Progenitor cell of endocrine pancreas (in vitro differentiated cells): ENCODE results near the gene SLX4IP. TPM values are rescaled to one million over a fixed set of nuclear protein-coding genes. Genes with fewer than 3 reads are reported as not detected.

Experiments used
- DNase-seq: peaks from one replicate; pipeline ENCODE4 v3.0.0; 2021; ENCODE audit warnings: low spot score; ENCODE audit not compliant: unreplicated experiment
- H3K27ac Mint-ChIP-seq: 2 replicates; pipeline ENCODE4 v1.8.0; 2021; ENCODE audit warnings: mild to moderate bottlenecking, moderate library complexity, mixed read lengths
- H3K27me3 Mint-ChIP-seq: 2 replicates; pipeline ENCODE4 v1.8.0; 2021; ENCODE audit warnings: mixed read lengths
- H3K36me3 Mint-ChIP-seq: 2 replicates; pipeline ENCODE4 v1.8.0; 2022; ENCODE audit warnings: mixed read lengths; ENCODE audit not compliant: insufficient read depth
- H3K4me1 Mint-ChIP-seq: 2 replicates; pipeline ENCODE4 v1.8.0; 2021; ENCODE audit warnings: low read depth, mixed read lengths
- H3K4me3 Mint-ChIP-seq: 2 replicates; pipeline ENCODE4 v1.8.0; 2021; ENCODE audit warnings: low read depth, mild to moderate bottlenecking, moderate library complexity, mixed read lengths
- H3K9me3 Mint-ChIP-seq: 2 replicates; pipeline ENCODE4 v1.8.0; 2021; ENCODE audit warnings: low read depth, mixed read lengths
- CTCF ChIP-seq: fragments of 200-600 bp; sonication (generic); IDR thresholded peaks from one replicate; pipeline ENCODE4 v1.5.0; 2021; ENCODE audit warnings: antibody characterized with exemption, mild to moderate bottlenecking; ENCODE audit not compliant: unreplicated experiment
- total RNA-seq: library from RNA; stranded (reverse); gene quantifications from 2 replicates; pipeline ENCODE4 v1.2.1, GENCODE V29; 2021

SLX4IP gene
- total RNA-seq, 1 donor from 2014 or later, result 12.0 TPM

DNA sequence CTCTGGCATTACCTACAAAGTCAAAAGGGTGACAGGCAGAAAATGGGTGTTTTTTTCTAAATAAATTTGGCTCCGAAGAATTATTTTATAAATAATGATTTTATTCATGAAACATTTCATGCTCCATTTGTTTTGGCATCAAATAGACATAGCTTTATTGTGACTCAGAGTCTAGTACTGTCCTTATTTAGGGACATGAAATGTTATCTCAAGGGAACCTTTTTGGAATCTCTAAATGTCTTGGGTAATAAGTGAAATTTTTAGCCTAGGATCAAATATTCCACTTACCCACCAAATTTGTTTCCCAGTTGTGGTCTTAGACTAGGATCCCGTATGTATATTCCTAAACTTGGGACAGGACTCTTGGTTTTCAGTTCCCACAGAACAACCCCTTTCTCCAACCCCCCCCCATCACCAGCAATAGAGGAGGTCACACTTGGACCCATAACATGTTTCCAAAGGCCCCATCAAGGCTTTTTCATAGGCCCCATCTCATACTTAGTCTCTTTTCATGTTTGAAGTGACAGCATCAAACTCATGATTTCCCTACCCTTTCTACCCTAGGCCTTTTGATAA lies 156.9 kb downstream of the SLX4IP start:
- Mint-ChIP-seq H3K4me1 (peaks cover 3% of the 10 kb centered on the region), H3K27ac (no peak overlapping the region), H3K27me3 (no peaks in the 10 kb centered on the region), H3K36me3 (no peaks in the 10 kb centered on the region), H3K4me3 (no peak overlapping the region), H3K9me3 (no peaks in the 10 kb centered on the region)
- DNase-seq, result no peak
- TF ChIP-seq CTCF, result no peak

GRCh38 chr20:10594296-10594868 lies 159.3 kb downstream of the SLX4IP start:
- H3K9me3 Mint-ChIP-seq, result no peaks in the 10 kb centered on the region
- no peak overlapping the region for H3K27ac Mint-ChIP-seq
- TF ChIP-seq CTCF, result no peak
- H3K36me3 Mint-ChIP-seq, result peaks cover 2% of the 10 kb centered on the region
- no peak overlapping the region for H3K4me3 Mint-ChIP-seq
- peaks cover 6% of the 10 kb centered on the region for H3K4me1 Mint-ChIP-seq
- DNase-seq, result no peak
- H3K27me3 Mint-ChIP-seq, result no peaks in the 10 kb centered on the region

- no peak for DNase-seq
- H3K36me3 Mint-ChIP-seq, result peaks cover 2% of the 10 kb centered on the region
- TF ChIP-seq CTCF, result no peak
- no peaks in the 10 kb centered on the region for H3K9me3 Mint-ChIP-seq
- H3K27me3 Mint-ChIP-seq, result no peaks in the 10 kb centered on the region
- H3K27ac Mint-ChIP-seq, result no peak overlapping the region
- no peak overlapping the region for H3K4me3 Mint-ChIP-seq
- peaks cover 6% of the 10 kb centered on the region for H3K4me1 Mint-ChIP-seq
These were observed 160.2 kb downstream of the SLX4IP start for GRCh38 chr20:10595266-10595665.

GRCh38 chr20:10595985-10596384 lies 160.9 kb downstream of the SLX4IP start:
- H3K4me1 Mint-ChIP-seq, result peaks cover 6% of the 10 kb centered on the region
- DNase-seq, result no peak
- no peaks in the 10 kb centered on the region for H3K9me3 Mint-ChIP-seq
- H3K36me3 Mint-ChIP-seq, result peaks cover 2% of the 10 kb centered on the region
- TF ChIP-seq CTCF, result no peak
- H3K4me3 Mint-ChIP-seq, result no peak overlapping the region
- no peak overlapping the region for H3K27ac Mint-ChIP-seq
- H3K27me3 Mint-ChIP-seq, result no peaks in the 10 kb centered on the region

GRCh38 chr20:10596710-10597121 lies 161.6 kb downstream of the SLX4IP start:
- no peak for TF ChIP-seq CTCF
- no peak overlapping the region for H3K27ac Mint-ChIP-seq

More at GRCh38 chr20:10596710-10597121, 161.6 kb downstream of the SLX4IP start:
- Mint-ChIP-seq H3K9me3 (no peaks in the 10 kb centered on the region), H3K4me3 (no peak overlapping the region), H3K36me3 (peaks cover 2% of the 10 kb centered on the region), H3K4me1 (peaks cover 6% of the 10 kb centered on the region), H3K27me3 (no peaks in the 10 kb centered on the region)
- no peak for DNase-seq
